ENCODE measurements around the gene IGSF6.
"Not testable (repeated sequence)": the region's sequence is repeated elsewhere in the genome, so short reads cannot be mapped to it uniquely, and the experiment has no call there.

IGSF6 gene

DNA sequence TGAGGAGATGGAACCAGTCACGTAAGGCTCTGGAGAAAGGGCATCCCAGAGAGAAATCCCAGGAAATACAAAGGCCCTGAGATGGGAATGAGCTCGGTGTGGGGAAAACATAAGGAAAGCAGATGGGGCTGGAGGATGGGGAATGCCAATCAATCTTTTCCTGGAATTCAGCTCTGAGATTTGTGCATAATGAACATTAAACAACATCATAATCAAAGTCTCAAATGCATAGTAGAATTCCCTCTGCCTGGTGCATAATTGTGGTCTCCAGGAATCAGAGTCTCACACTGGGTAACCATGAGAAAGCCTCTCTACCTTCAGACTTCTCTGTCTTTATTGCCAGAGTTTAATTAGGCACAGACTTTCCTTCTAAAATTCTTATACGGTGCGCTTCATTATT, 42.2 kb upstream of the IGSF6 start:
- H3K4me1 ChIP-seq (ENCODE audit: insufficient read depth, poor library complexity, severe bottlenecking) = no peaks in the 10 kb centered on the region
- DNase-seq (ENCODE audit: low spot score) (no peak), ATAC-seq (ENCODE audit: low read depth) (no peak)
- no peaks in the 10 kb centered on the region for H3K9me3 ChIP-seq (ENCODE audit: severe bottlenecking)
- no peak overlapping the region for H3K4me3 ChIP-seq (ENCODE audit: severe bottlenecking)
- H3K36me3 ChIP-seq (ENCODE audit: low read depth) = no peaks in the 10 kb centered on the region
- TF ChIP-seq, protein P1, sequence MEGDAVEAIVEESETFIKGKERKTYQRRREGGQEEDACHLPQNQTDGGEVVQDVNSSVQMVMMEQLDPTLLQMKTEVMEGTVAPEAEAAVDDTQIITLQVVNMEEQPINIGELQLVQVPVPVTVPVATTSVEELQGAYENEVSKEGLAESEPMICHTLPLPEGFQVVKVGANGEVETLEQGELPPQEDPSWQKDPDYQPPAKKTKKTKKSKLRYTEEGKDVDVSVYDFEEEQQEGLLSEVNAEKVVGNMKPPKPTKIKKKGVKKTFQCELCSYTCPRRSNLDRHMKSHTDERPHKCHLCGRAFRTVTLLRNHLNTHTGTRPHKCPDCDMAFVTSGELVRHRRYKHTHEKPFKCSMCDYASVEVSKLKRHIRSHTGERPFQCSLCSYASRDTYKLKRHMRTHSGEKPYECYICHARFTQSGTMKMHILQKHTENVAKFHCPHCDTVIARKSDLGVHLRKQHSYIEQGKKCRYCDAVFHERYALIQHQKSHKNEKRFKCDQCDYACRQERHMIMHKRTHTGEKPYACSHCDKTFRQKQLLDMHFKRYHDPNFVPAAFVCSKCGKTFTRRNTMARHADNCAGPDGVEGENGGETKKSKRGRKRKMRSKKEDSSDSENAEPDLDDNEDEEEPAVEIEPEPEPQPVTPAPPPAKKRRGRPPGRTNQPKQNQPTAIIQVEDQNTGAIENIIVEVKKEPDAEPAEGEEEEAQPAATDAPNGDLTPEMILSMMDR (IDR thresholded peaks at IDR 0.05; ENCODE audit: poor library complexity, severe bottlenecking) = no peak
- no peak overlapping the region for H3K27ac ChIP-seq (ENCODE audit: poor library complexity, severe bottlenecking)
- no peaks in the 10 kb centered on the region for H3K27me3 ChIP-seq (ENCODE audit: insufficient read depth, poor library complexity, severe bottlenecking)

DNA sequence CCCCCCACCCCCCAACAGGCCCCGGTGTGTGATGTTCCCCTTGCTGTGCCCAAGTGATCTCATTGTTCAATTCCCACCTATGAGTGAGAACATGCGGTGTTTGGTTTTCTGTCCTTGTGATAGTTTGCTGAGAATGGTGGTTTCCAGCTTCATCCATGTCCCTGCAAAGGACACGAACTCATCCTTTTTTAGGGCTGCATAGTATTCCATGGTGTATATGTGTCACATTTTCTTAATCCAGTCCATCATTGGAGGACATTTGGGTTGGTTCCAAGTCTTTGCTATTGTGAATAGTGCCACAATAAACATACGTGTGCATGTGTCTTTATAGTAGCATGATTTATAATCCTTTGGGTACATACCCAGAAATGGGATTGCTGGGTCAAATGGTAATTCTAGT, 38.6 kb upstream of the IGSF6 start:
- H3K4me3 ChIP-seq (ENCODE audit: severe bottlenecking); ATAC-seq (ENCODE audit: low read depth): not testable (repeated sequence)

GRCh38 chr16:21689107-21689506, 36.7 kb upstream of the IGSF6 start:
- Histone ChIP-seq H3K27me3 (ENCODE audit: insufficient read depth, poor library complexity, severe bottlenecking) (no peaks in the 10 kb centered on the region), H3K4me3 (ENCODE audit: severe bottlenecking) (no peak overlapping the region), H3K27ac (ENCODE audit: poor library complexity, severe bottlenecking) (no peak overlapping the region), H3K4me1 (ENCODE audit: insufficient read depth, poor library complexity, severe bottlenecking) (no peaks in the 10 kb centered on the region), H3K36me3 (ENCODE audit: low read depth) (no peaks in the 10 kb centered on the region), H3K9me3 (ENCODE audit: severe bottlenecking) (no peaks in the 10 kb centered on the region)
- no peak for ATAC-seq (ENCODE audit: low read depth)
- no peak for DNase-seq (ENCODE audit: low spot score)
- TF ChIP-seq, protein P1 (IDR thresholded peaks at IDR 0.05; ENCODE audit: poor library complexity, severe bottlenecking) = no peak

More for the DNA sequence above, 38.6 kb upstream of the IGSF6 start:
- H3K36me3 ChIP-seq (ENCODE audit: low read depth); H3K9me3 ChIP-seq (ENCODE audit: severe bottlenecking); DNase-seq (ENCODE audit: low spot score); H3K27ac ChIP-seq (ENCODE audit: poor library complexity, severe bottlenecking); H3K27me3 ChIP-seq (ENCODE audit: insufficient read depth, poor library complexity, severe bottlenecking); H3K4me1 ChIP-seq (ENCODE audit: insufficient read depth, poor library complexity, severe bottlenecking): not testable (repeated sequence)

- no peak for ATAC-seq (ENCODE audit: low read depth)
These were observed 32.6 kb upstream of the IGSF6 start for GRCh38 chr16:21685034-21685455.

GRCh38 chr16:21684199-21684598, 31.8 kb upstream of the IGSF6 start:
- no peak overlapping the region for H3K27ac ChIP-seq (ENCODE audit: poor library complexity, severe bottlenecking)
- H3K4me1 ChIP-seq (ENCODE audit: insufficient read depth, poor library complexity, severe bottlenecking) = no peaks in the 10 kb centered on the region
- no peaks in the 10 kb centered on the region for H3K27me3 ChIP-seq (ENCODE audit: insufficient read depth, poor library complexity, severe bottlenecking)
- H3K36me3 ChIP-seq (ENCODE audit: low read depth) = no peaks in the 10 kb centered on the region
- TF ChIP-seq, protein P1 (IDR thresholded peaks at IDR 0.05; ENCODE audit: poor library complexity, severe bottlenecking) = peak; percentile 31
- no peak for ATAC-seq (ENCODE audit: low read depth)
- no peak overlapping the region for H3K4me3 ChIP-seq (ENCODE audit: severe bottlenecking)
- no peaks in the 10 kb centered on the region for H3K9me3 ChIP-seq (ENCODE audit: severe bottlenecking)
- DNase-seq (ENCODE audit: low spot score) = no peak

More at GRCh38 chr16:21685034-21685455, 32.6 kb upstream of the IGSF6 start:
- H3K36me3 ChIP-seq (ENCODE audit: low read depth) = no peaks in the 10 kb centered on the region
- TF ChIP-seq, protein P1 (IDR thresholded peaks at IDR 0.05; ENCODE audit: poor library complexity, severe bottlenecking) = no peak
- H3K4me3 ChIP-seq (ENCODE audit: severe bottlenecking) = no peak overlapping the region
- DNase-seq (ENCODE audit: low spot score) = no peak
- H3K4me1 ChIP-seq (ENCODE audit: insufficient read depth, poor library complexity, severe bottlenecking) = no peaks in the 10 kb centered on the region
- no peak overlapping the region for H3K27ac ChIP-seq (ENCODE audit: poor library complexity, severe bottlenecking)
- H3K9me3 ChIP-seq (ENCODE audit: severe bottlenecking) = no peaks in the 10 kb centered on the region
- no peaks in the 10 kb centered on the region for H3K27me3 ChIP-seq (ENCODE audit: insufficient read depth, poor library complexity, severe bottlenecking)
